GM18526 (cell line): ENCODE data around the gene TIE1.

Experiments
- POLR2A ChIP-seq: IDR thresholded peaks from 3 replicates; pipeline ENCODE4 v1.6.1; 2011; ENCODE audit not compliant: insufficient read length; ENCODE audit errors: extremely low read depth

Gene TIE1

DNA sequence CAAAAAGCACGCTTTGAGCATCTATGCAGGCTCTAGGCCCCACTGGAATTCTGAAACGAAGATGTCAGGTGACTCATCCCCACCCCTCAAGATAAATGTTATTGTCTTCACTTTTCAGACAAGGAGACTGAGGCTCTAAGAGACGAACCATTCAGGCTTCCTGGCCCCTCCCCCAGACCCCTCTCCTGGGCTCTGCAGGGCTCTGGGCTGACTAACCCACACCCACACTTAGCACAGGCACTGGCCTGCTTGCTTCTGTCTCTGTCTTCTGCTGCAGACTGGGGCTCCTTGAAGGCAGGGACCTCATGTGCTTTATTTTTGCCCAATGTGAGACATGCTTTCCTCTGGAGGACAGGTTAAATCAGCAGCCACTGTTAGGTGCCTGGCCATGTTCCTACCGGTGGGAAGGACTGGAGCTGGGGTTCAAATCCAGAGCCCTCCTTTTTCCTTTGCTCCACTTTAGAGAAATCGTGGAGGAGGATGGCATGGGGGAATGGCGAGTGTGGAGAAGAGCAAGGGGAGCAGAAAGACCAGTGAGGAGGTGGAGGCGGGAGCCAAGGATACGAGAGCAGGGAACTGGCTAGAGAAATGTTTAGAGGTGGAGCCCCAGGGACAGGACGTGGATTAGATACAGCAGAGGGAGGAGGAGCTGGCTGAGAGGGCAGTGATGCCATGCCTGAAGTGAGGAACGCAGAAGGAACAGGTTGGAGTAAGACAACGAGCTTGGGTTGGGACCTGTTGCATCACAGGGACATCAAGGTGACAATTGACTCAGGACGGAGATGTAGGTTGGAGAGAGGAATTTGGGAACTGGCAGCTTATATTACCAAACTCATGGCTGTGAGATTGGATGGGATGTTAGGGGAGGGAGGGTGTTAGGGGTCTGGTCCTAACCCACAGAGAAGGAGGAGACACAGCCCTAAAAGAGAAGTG, 29.3 kb upstream of the TIE1 start:
- TF ChIP-seq POLR2A = no peak

DNA sequence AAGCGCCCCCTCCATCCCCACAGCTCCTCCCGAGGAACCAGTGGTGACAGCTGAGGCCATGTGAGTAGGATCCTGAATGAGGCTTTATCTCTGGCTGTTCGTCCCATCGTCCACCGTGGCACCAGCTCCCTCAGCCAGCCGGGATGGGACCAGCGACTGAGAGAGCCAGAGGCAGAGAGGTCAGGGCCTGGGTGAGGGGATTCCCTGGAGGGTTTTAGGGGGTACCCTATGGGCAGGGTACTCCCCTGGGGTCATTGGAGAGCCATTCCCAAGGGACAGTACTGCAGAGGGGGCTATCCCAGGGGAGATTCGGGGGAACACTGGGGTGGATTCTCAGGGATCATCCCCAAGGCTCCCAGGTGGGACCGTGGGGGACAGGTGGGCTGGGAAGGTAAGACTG, 28.6 kb upstream of the TIE1 start:
- no peak for TF ChIP-seq POLR2A

DNA sequence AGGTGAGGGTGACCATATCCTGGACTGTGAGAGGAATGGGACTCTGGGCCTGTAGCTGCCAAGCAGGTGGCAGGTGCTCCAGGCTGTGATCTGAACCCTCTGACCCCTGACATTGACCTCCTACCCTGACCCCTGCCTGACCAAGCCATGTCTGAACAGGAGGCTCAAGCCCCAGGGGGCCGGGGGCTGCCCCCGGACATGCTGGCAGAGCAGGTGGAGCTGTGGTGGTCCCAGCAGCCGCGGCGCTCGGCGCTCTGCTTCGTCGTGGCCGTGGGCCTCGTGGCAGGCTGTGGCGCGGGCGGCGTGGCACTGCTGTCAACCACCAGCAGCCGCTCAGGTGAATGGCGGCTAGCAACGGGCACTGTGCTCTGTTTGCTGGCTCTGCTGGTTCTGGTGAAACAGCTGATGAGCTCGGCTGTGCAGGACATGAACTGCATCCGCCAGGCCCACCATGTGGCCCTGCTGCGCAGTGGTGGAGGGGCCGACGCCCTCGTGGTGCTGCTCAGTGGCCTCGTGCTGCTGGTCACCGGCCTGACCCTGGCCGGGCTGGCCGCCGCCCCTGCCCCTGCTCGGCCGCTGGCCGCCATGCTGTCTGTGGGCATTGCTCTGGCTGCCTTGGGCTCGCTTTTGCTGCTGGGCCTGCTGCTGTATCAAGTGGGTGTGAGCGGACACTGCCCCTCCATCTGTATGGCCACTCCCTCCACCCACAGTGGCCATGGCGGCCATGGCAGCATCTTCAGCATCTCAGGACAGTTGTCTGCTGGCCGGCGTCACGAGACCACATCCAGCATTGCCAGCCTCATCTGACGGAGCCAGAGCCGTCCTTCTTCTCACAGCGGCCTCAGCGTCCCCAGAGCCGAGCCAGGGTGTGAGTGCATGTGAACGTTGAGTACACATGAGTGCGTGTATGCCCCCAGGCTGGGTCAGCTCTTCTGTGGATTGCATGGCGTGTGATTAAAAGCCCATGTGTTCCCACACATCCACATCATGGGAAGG, 27.9 kb upstream of the TIE1 start:
- no peak for TF ChIP-seq POLR2A

DNA sequence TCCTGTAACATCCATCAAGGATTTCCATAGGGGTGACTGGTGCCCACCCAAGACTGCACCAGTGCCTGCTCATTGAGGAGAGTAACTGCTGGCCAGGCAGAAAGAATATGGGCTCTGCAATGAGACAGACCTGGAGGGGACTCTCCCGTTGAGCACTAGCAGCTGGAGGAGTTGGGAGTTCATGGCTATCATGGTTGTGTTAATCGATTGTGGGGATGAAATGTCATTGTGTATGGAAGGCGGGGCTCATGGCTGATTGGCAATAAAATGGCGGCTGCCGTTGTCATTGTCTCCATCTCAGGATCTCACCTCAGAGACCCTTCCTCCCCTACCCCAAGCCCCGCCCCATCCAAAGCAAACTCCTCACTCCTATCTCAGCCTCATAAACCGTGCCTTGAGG, 27.1 kb upstream of the TIE1 start:
- TF ChIP-seq POLR2A = no peak

DNA sequence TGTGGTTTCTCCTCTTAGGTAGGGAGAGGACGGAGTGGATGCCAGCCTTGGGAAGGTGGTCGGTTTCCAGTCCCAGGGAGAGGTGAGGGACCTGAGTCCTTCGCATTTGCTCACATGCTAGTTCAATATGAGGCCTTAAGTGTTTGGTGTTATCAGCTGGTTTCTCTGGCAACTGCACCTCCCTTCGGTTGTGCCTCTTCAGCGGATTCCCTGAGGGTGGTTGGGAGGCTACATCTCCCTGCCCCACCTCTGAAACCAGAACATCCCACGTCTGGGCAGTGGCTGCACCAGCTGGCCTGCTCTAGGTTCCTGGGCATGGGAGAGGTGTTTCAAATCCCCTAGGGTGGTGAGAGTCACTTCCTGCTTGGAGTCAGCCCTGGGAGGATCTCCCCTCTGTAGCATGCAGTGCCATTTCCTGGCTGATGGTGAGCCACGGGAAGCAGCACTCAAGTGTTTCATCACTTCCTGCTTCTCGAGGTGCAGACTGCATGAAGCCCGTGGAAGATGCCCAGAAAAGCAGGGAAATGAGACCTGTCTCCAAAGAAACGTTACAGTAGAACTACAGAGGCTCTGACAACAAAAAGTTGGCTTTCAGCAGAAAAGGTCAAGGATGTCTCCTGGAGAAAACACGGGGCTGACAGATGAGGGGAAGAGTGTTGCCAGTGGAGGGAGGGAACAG, 26.5 kb upstream of the TIE1 start:
- no peak for TF ChIP-seq POLR2A

DNA sequence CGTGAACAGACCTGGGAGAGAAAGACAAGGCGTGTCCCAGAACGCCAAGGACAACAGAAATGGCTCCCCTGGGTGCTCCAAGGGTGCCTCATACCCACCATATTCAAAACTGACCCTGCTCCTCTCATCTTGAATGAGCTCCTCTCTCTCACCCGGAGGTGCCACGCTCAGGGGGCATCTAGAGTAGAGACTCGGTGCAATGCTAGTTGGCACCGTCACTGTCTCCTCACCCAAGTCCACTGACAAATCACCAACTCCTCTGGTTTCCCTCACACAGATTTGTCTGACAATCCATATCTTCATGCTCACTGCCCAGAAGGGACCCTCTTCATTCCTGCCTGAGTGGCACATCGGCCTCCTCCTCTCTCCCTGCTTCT, 26.0 kb upstream of the TIE1 start:
- TF ChIP-seq POLR2A = no peak

DNA sequence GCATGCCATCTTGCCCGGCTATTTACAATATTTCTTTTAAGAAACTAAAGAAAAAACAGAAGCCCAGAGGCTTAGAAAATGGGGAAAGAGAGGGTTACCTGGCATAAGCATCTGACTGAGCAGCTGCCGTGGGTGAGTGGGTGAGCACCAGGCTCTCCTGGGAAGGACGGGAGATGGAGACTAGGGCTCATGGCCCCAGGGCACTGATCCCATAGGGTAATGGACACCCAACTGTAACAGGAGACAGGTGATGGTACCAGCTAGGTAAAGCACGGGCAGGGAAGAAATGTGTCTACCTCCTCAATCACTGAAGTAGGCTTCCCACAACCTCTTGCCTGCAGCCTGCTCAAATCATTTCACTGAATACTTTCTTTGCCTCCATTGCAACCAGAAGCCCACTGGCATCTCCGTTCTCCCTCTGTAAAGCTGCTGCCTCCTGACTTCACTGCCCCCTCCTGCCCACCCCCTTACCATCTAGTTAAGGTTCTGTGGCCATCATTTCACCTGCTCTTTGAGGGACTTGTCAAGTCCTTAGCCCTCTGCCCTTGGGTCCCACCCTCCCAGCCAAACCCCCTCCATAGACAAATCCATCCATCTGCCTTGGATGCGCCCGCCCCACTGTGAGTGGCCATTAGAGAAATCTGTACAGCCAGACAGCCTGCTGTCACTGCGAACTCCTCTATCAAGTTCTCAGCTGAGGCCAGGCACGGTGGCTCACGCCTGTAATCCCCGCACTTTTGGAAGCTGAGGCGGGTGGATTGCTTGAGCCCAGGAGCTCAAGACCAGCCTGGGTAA, 24.8 kb upstream of the TIE1 start:
- no peak for TF ChIP-seq POLR2A

DNA sequence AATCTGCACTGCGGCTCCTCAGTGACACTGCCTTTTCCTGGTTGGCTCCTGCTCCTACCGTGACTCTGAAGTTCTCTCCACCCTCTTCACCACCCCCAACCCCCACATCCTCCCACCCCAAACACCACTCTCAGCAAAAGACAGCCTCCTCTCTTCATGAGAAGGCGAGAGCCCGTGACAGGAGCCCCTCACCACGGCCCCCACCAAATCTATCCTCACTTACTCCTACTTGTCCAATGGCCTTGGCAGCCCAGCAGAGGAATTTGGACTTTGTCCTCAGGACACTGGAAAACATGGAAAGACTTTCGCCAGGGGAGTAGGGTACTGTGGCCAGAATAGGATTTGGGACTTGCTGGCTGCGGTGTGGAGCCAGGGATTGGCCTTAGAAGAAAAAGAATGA, 24.1 kb upstream of the TIE1 start:
- TF ChIP-seq POLR2A = no peak

DNA sequence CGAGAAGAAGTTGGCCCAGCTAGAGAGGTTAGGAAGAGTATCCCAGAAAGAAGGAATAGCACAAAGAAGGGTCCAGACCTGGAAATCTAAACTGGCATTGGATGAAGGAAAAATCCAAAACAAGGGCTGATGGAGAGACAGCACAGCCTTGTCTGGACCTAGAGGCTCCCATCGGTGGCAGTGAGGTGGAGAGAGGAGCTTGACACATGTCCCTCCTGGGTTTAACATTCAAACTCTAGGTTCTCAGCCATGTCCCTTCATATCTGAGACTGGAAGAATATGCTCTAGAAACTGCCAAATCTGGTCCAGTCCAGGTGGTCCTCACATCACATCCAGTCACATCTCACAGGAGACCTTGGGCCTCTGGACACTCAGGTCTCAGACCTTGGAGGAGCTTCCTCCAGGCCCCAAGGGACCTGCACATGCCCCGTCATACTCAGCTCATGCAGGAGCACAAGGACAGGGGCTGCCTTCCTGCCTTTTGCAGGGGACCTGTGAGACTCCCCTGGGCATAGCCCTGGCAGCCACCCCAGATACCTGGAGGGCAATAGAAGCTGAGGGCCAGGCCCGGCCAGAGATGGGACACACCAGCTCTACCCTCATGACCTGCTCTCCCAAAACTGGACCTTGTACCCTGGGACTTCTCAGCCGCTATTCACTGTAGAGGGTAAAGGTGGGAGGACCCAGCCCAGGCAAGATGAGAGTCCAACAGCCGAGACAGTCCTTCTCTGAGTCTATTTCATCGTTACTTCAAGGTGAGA, 23.5 kb upstream of the TIE1 start:
- TF ChIP-seq POLR2A = no peak

DNA sequence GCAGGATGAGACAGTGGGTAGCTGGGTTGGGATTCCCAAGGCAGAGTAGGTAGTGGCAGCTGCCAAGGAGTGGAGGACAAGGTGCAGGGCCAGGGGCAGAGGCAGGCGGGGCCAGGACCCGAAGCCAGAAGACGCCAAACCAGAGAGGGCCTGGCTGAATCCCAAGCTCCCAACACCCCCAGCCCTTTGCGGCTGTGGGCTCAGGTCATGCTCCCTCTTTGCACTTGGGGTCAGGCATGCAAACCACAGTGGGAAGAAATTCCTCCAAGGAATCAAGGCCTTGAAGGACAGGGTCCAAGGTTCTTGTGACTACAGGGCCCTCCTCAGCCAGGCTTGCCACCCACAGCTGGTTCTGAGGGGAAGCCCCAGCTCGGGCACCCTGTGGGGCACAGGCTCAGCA, 21.6 kb upstream of the TIE1 start:
- TF ChIP-seq POLR2A = no peak

DNA sequence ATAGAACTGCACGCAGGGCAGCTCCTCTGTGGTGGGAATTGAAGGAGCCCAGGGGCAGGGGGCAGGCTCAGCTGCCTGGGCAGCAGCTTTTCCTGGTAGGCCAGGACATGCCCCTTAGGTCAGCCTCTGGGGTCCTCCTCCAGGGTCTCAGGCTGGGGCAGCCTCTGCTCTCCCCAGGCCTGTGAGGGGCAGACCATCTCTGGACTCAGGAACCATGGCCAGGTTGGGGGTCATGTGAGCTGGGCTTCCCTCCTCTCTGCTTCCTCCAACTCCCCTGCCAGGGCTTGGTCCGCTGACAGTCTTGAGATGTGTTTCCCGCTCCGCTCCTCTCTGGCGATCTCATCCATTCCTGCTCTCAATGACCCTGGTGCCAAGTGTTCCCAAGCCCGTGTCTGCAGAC, 21.1 kb upstream of the TIE1 start:
- TF ChIP-seq POLR2A = no peak

DNA sequence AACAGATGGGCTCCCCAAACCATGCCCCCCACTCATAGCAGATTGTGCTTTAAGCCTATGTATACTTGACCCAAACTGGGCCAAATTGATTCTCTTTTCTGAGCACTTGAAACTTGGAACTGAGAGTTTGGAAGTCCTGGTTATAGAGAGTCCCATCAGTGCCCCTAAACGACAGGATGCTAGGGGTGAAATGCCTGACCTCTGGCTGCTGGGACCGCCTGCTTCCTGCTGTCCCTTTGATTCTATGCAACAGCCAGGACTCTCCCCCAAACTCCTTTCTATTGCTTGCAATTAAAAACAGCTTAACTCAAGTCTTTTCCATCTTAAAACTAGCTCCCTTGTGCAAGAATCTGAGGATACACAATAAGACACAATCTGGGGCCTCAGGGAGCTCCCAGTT, 20.1 kb upstream of the TIE1 start:
- no peak for TF ChIP-seq POLR2A

DNA sequence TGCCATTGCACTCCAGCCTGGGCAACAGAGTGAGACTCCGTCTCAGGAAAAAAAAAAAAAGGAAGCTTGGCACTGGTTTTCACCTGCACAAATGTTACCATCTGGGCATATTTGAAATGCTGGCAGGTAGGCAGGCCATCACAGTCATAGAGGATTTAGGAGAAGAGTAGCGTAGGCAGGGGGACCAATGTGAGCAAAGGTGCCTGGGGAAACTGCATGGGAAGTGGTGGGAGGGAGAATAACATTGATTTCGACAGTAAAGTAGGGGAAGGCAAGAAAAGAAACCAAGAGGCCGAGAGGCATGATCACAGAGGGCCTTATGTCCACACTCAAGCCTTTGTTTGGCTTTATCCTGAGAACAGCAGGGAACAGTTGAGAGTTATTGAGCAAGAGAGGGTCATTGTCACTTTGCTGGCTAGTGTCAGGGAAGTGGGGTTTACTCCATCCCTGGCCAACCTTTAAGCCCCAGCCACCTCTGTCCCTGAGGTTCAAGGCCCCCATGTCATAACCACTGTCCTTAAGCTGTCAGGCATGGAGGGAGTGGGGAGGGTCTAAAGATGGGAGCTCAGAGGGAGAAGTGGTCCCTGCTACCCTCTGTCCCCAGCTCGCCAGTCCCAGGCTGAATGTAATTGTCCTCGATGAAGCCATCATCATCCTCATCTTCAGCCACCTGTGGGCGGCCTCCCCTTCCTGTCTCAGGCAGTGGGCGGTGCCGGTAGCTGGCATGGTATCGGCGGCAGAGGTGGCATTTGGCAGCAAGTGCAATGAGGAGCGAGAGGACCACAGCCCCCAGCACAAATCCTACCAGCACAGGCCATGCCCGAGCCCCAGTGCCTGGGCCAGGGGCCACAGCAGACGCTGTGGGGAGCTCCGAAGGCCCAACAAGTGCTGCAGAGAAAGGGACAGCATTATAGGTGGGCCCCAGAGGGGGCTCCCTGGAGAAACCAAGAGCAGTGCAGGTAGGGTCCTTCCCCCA, 18.3 kb upstream of the TIE1 start:
- TF ChIP-seq POLR2A = no peak
